Measurements from ENCODE around the gene CLEC2A. TPM values are rescaled to one million over a fixed set of nuclear protein-coding genes. Genes with fewer than 3 reads are reported as not detected.
"Not testable (repeated sequence)": the region's sequence is repeated elsewhere in the genome, so short reads cannot be mapped to it uniquely, and the experiment has no call there.

Gene CLEC2A, protein sequence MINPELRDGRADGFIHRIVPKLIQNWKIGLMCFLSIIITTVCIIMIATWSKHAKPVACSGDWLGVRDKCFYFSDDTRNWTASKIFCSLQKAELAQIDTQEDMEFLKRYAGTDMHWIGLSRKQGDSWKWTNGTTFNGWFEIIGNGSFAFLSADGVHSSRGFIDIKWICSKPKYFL
- polyA plus RNA-seq (2013, experiment 1 of 2): not detected
- not detected for polyA plus RNA-seq (2013, experiment 2 of 2)

DNA sequence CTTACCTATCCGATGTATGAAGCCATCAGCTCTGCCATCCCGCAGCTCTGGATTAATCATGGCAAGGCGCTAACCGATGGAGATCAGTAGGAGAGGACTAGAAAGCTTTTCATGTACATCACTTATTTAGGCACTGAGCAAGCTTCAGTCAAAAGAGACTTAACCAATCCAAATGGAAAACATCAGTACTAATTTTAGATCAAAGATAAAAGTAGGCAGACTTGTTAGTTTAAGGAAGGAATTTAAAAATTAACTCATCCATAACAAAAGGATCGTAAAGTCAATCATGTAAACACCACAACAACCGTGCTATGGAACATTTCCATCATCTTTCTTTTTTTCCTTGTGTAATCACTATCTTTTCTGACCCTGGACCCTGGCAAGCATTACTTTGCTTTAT lies at the start of gene CLEC2A:
CLEC2A (minus strand) TSS at position 101 of the 400 bp plus-strand sequence; CDS start at position 60, 41 bp downstream.
- no peaks in the 10 kb centered on the region for H3K79me1 ChIP-seq (replicated peaks; ENCODE audit: low read length, poor library complexity, severe bottlenecking)
- no peak for DNase-seq
- no peak within 1 kb of the TSS for H2BK12ac ChIP-seq (ENCODE audit: low read length in 2 of 2)
- H3K23ac ChIP-seq (ENCODE audit: low read length in 2 of 2): no peak within 1 kb of the TSS
- H3K9ac ChIP-seq (ENCODE audit: low read length): no peak within 1 kb of the TSS
- H2AFZ ChIP-seq (ENCODE audit: low read depth, low read length): no peak within 1 kb of the TSS
- 92% methylated on average over 5 of the region's 6 CpGs for WGBS
- no peak within 1 kb of the TSS for H2BK5ac ChIP-seq (ENCODE audit: low read depth, low read length, poor library complexity, severe bottlenecking)
- H3K36me3 ChIP-seq (ENCODE audit: control insufficient read depth in 1 of 2, insufficient read depth in 2 of 2, low read depth in 1 of 2, low read length in 2 of 2): no peaks in the 10 kb centered on the region
- no peak within 1 kb of the TSS for H3K27ac ChIP-seq (ENCODE audit: low read length, poor library complexity, severe bottlenecking)
- H3K18ac ChIP-seq (ENCODE audit: low read depth in 1 of 2, low read length in 2 of 2): no peak within 1 kb of the TSS
- no peak within 1 kb of the TSS for H2BK120ac ChIP-seq (ENCODE audit: low read depth, low read length)
- no peaks in the 10 kb centered on the region for H3K9me3 ChIP-seq (ENCODE audit: control insufficient read depth, low read length)
- no peak within 1 kb of the TSS for H4K91ac ChIP-seq (ENCODE audit: low read length)
- no peaks in the 10 kb centered on the region for H3K4me1 ChIP-seq (ENCODE audit: control insufficient read depth, insufficient read depth, low read depth, low read length)
- H3K14ac ChIP-seq (ENCODE audit: low read length in 2 of 2): no peak within 1 kb of the TSS
- no peak within 1 kb of the TSS for H3K4ac ChIP-seq (ENCODE audit: low read depth in 1 of 2, low read length in 2 of 2)
- H3K4me2 ChIP-seq (ENCODE audit: low read length, poor library complexity, severe bottlenecking): no peak within 1 kb of the TSS
- no peaks in the 10 kb centered on the region for H3K27me3 ChIP-seq (ENCODE audit: control insufficient read depth in 1 of 2, insufficient read depth in 1 of 2, low read length in 2 of 2)
- H4K8ac ChIP-seq (ENCODE audit: low read length): no peak within 1 kb of the TSS
- no peak within 1 kb of the TSS for H3K4me3 ChIP-seq (ENCODE audit: insufficient read depth in 1 of 2, low read depth in 1 of 2, low read length in 2 of 2)
- no peak within 1 kb of the TSS for H2AK5ac ChIP-seq (ENCODE audit: low read length, severe bottlenecking)
- H2BK15ac ChIP-seq (ENCODE audit: low read depth, poor library complexity, severe bottlenecking): no peak within 1 kb of the TSS

DNA sequence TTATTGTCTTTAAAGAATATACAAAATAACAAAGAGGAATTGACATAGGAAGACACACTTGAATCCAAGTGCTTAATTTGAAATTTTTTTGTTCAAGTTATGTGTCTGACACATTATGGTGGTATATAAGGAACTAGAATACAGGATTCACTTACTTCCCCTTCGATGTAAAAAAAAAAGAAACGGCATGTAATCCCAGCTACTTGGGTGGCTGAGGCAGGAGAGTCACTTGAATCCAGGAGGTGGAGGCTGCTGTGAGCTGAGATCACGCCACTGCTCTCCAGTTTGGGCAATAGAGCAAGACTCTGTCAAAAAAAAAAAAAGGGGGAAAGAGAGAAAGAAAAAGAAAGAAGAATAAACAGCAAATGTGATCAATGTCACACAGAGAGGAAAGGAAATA lies 48.0 kb upstream of the CLEC2A start:
- DNase-seq: no peak
- no peak overlapping the region for H3K23ac ChIP-seq (ENCODE audit: low read length in 2 of 2)
- no peak overlapping the region for H3K4ac ChIP-seq (ENCODE audit: low read depth in 1 of 2, low read length in 2 of 2)
- H2AFZ ChIP-seq (ENCODE audit: low read depth, low read length): no peak overlapping the region
- no peak overlapping the region for H4K8ac ChIP-seq (ENCODE audit: low read length)
- no peak overlapping the region for H2BK12ac ChIP-seq (ENCODE audit: low read length in 2 of 2)
- no peak overlapping the region for H3K4me3 ChIP-seq (ENCODE audit: insufficient read depth in 1 of 2, low read depth in 1 of 2, low read length in 2 of 2)
- H2AK5ac ChIP-seq (ENCODE audit: low read length, severe bottlenecking): no peak overlapping the region
- no peaks in the 10 kb centered on the region for H3K27me3 ChIP-seq (ENCODE audit: control insufficient read depth in 1 of 2, insufficient read depth in 1 of 2, low read length in 2 of 2)
- no peak overlapping the region for H2BK15ac ChIP-seq (ENCODE audit: low read depth, poor library complexity, severe bottlenecking)
- no peak overlapping the region for H3K4me2 ChIP-seq (ENCODE audit: low read length, poor library complexity, severe bottlenecking)
- H3K36me3 ChIP-seq (ENCODE audit: control insufficient read depth in 1 of 2, insufficient read depth in 2 of 2, low read depth in 1 of 2, low read length in 2 of 2): no peaks in the 10 kb centered on the region
- H3K9ac ChIP-seq (ENCODE audit: low read length): no peak overlapping the region
- no peak overlapping the region for H2BK120ac ChIP-seq (ENCODE audit: low read depth, low read length)
- no peak overlapping the region for H3K27ac ChIP-seq (ENCODE audit: low read length, poor library complexity, severe bottlenecking)
- H3K14ac ChIP-seq (ENCODE audit: low read length in 2 of 2): no peak overlapping the region
- H2BK5ac ChIP-seq (ENCODE audit: low read depth, low read length, poor library complexity, severe bottlenecking): no peak overlapping the region
- H3K79me1 ChIP-seq (replicated peaks; ENCODE audit: low read length, poor library complexity, severe bottlenecking): no peaks in the 10 kb centered on the region
- H3K9me3 ChIP-seq (ENCODE audit: control insufficient read depth, low read length): no peaks in the 10 kb centered on the region
- WGBS: 90% methylated on average over 3 of the region's 3 CpGs
- no peak overlapping the region for H4K91ac ChIP-seq (ENCODE audit: low read length)
- no peaks in the 10 kb centered on the region for H3K4me1 ChIP-seq (ENCODE audit: control insufficient read depth, insufficient read depth, low read depth, low read length)
- no peak overlapping the region for H3K18ac ChIP-seq (ENCODE audit: low read depth in 1 of 2, low read length in 2 of 2)

DNA sequence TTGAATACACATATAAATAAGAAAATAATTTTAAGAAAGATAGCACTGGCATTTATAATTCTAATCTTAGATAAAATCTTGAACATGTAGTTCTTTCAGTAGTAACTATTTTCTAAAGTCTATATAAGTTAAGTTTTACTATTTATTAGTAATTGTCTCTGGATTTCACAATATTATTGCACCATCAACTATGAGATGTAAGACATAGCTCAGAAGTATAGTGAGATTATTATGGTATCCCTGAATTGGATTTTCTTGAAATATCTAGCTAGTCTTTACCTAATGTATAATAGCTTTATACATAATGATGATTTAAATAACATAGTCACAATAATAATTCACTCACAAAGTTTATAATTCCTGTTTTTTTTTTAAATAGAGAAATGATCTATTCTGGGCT lies 45.7 kb upstream of the CLEC2A start:
- no peak overlapping the region for H2BK12ac ChIP-seq (ENCODE audit: low read length in 2 of 2)
- no peak overlapping the region for H2AK5ac ChIP-seq (ENCODE audit: low read length, severe bottlenecking)

DNA sequence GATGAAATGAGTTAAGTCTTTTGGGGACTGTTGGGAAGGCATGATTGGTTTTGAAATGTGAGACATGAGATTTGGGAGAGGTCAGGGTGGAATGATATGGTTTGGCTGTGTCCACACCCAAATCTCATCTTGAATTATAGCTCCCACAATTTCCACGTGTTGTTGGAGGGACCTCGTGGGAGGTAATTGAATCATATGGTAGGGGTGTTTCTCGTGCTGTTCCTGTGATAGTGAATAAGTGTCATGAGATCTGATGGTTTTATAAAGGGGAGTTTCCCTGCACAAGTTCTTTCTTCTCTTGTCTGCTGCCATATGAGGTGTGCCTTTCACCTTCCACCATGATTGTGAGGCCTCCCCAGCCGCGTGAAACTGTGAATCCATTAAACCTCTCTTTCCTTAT lies 44.5 kb upstream of the CLEC2A start:
- not testable (repeated sequence) for H2AFZ ChIP-seq (ENCODE audit: low read depth, low read length); DNase-seq; H3K79me1 ChIP-seq (replicated peaks; ENCODE audit: low read length, poor library complexity, severe bottlenecking); H2BK15ac ChIP-seq (ENCODE audit: low read depth, poor library complexity, severe bottlenecking); H2BK12ac ChIP-seq (ENCODE audit: low read length in 2 of 2); H4K91ac ChIP-seq (ENCODE audit: low read length); H2BK120ac ChIP-seq (ENCODE audit: low read depth, low read length); H3K27me3 ChIP-seq (ENCODE audit: control insufficient read depth in 1 of 2, insufficient read depth in 1 of 2, low read length in 2 of 2); H3K14ac ChIP-seq (ENCODE audit: low read length in 2 of 2); H3K23ac ChIP-seq (ENCODE audit: low read length in 2 of 2); H2AK5ac ChIP-seq (ENCODE audit: low read length, severe bottlenecking); H3K4me2 ChIP-seq (ENCODE audit: low read length, poor library complexity, severe bottlenecking); H3K27ac ChIP-seq (ENCODE audit: low read length, poor library complexity, severe bottlenecking); H3K9ac ChIP-seq (ENCODE audit: low read length); H4K8ac ChIP-seq (ENCODE audit: low read length); H2BK5ac ChIP-seq (ENCODE audit: low read depth, low read length, poor library complexity, severe bottlenecking); H3K18ac ChIP-seq (ENCODE audit: low read depth in 1 of 2, low read length in 2 of 2); H3K4ac ChIP-seq (ENCODE audit: low read depth in 1 of 2, low read length in 2 of 2); H3K9me3 ChIP-seq (ENCODE audit: control insufficient read depth, low read length); H3K4me1 ChIP-seq (ENCODE audit: control insufficient read depth, insufficient read depth, low read depth, low read length); H3K4me3 ChIP-seq (ENCODE audit: insufficient read depth in 1 of 2, low read depth in 1 of 2, low read length in 2 of 2); H3K36me3 ChIP-seq (ENCODE audit: control insufficient read depth in 1 of 2, insufficient read depth in 2 of 2, low read depth in 1 of 2, low read length in 2 of 2)
- 40% methylated on average over 3 of the region's 5 CpGs for WGBS

More for the DNA sequence above, 45.7 kb upstream of the CLEC2A start:
- Histone ChIP-seq H2AFZ (ENCODE audit: low read depth, low read length) (no peak overlapping the region), H4K91ac (ENCODE audit: low read length) (no peak overlapping the region), H3K4me1 (ENCODE audit: control insufficient read depth, insufficient read depth, low read depth, low read length) (no peaks in the 10 kb centered on the region), H2BK5ac (ENCODE audit: low read depth, low read length, poor library complexity, severe bottlenecking) (no peak overlapping the region), H3K27me3 (ENCODE audit: control insufficient read depth in 1 of 2, insufficient read depth in 1 of 2, low read length in 2 of 2) (no peaks in the 10 kb centered on the region), H3K14ac (ENCODE audit: low read length in 2 of 2) (no peak overlapping the region), H3K4me2 (ENCODE audit: low read length, poor library complexity, severe bottlenecking) (no peak overlapping the region), H3K9me3 (ENCODE audit: control insufficient read depth, low read length) (no peaks in the 10 kb centered on the region), H3K18ac (ENCODE audit: low read depth in 1 of 2, low read length in 2 of 2) (no peak overlapping the region), H2BK120ac (ENCODE audit: low read depth, low read length) (no peak overlapping the region), H3K36me3 (ENCODE audit: control insufficient read depth in 1 of 2, insufficient read depth in 2 of 2, low read depth in 1 of 2, low read length in 2 of 2) (no peaks in the 10 kb centered on the region), H3K27ac (ENCODE audit: low read length, poor library complexity, severe bottlenecking) (no peak overlapping the region), H4K8ac (ENCODE audit: low read length) (no peak overlapping the region), H3K4me3 (ENCODE audit: insufficient read depth in 1 of 2, low read depth in 1 of 2, low read length in 2 of 2) (no peak overlapping the region), H3K4ac (ENCODE audit: low read depth in 1 of 2, low read length in 2 of 2) (no peak overlapping the region), H3K79me1 (replicated peaks; ENCODE audit: low read length, poor library complexity, severe bottlenecking) (no peaks in the 10 kb centered on the region), H2BK15ac (ENCODE audit: low read depth, poor library complexity, severe bottlenecking) (no peak overlapping the region), H3K9ac (ENCODE audit: low read length) (no peak overlapping the region), H3K23ac (ENCODE audit: low read length in 2 of 2) (no peak overlapping the region)
- no peak for DNase-seq
